NCI-H748 treated with DMSO at 0.1 percent for 48 hours (cell line): Measurements from ENCODE around the gene TMEM131L.
A peak's percentile ranks its signal among the peaks of the same experiment; 100 is the strongest.
"Not testable (repeated sequence)": the region's sequence is repeated elsewhere in the genome, so short reads cannot be mapped to it uniquely, and the experiment has no call there.

Experiments used
- DNase-seq: peaks from one replicate; lab custom pipeline; 2025; lab: John Stamatoyannopoulos, UW

Gene TMEM131L

GRCh38 chr4:153466081-153466948, at the start of gene TMEM131L:
Gene TMEM131L (plus strand): TSS chr4:153466360. CDS start chr4:153466398, 38 bp downstream.
- DNase-seq, result peak; percentile 19

GRCh38 chr4:153416456-153416855, 49.7 kb upstream of the TMEM131L start:
- DNase-seq, result not testable (repeated sequence)

GRCh38 chr4:153418121-153418520, 48.0 kb upstream of the TMEM131L start:
- no peak for DNase-seq

GRCh38 chr4:153418558-153418957, 47.6 kb upstream of the TMEM131L start:
- no peak for DNase-seq

GRCh38 chr4:153419029-153419428, 47.1 kb upstream of the TMEM131L start:
- DNase-seq, result no peak

- no peak for DNase-seq
Measured at GRCh38 chr4:153419673-153420278, 46.4 kb upstream of the TMEM131L start.

- DNase-seq, result no peak
Measured at GRCh38 chr4:153420361-153420760, 45.8 kb upstream of the TMEM131L start.

GRCh38 chr4:153421941-153422340, 44.2 kb upstream of the TMEM131L start:
- no peak for DNase-seq

- DNase-seq, result no peak
Measured at GRCh38 chr4:153426207-153426885, 39.8 kb upstream of the TMEM131L start.

- DNase-seq, result no peak
Measured at GRCh38 chr4:153427363-153428071, 38.6 kb upstream of the TMEM131L start.

- DNase-seq, result no peak
Measured at GRCh38 chr4:153428941-153429475, 37.2 kb upstream of the TMEM131L start.

GRCh38 chr4:153432965-153433753, 33.0 kb upstream of the TMEM131L start:
- DNase-seq, result no peak

- no peak for DNase-seq
Measured at GRCh38 chr4:153433754-153434105, 32.4 kb upstream of the TMEM131L start.

GRCh38 chr4:153434190-153434589, 32.0 kb upstream of the TMEM131L start:
- no peak for DNase-seq

GRCh38 chr4:153438916-153439756, 27.0 kb upstream of the TMEM131L start:
- DNase-seq, result no peak

GRCh38 chr4:153439831-153440230, 26.3 kb upstream of the TMEM131L start:
- no peak for DNase-seq

- no peak for DNase-seq
Measured at GRCh38 chr4:153440475-153440874, 25.7 kb upstream of the TMEM131L start.

GRCh38 chr4:153447175-153447905, 18.8 kb upstream of the TMEM131L start:
- no peak for DNase-seq

GRCh38 chr4:153448003-153448731, 18.0 kb upstream of the TMEM131L start:
- DNase-seq, result peak; percentile 65
